Dendritic cell treated with granulocyte-macrophage colony-stimulating factor and Interleukin-4, amounts not matched to agents 40 ng/mL and 50 ng/mL, for 4 days (primary cell): ENCODE results near the gene HS3ST3B1.

ENCODE experiments used
- H3K27ac Mint-ChIP-seq: one replicate; pipeline ENCODE4 v1.8.0; 2022; ENCODE audit warnings: mild to moderate bottlenecking, mixed read lengths
- H3K27me3 Mint-ChIP-seq: one replicate; pipeline ENCODE4 v1.8.0; 2022; ENCODE audit warnings: mild to moderate bottlenecking, mixed read lengths
- H3K36me3 Mint-ChIP-seq: one replicate; pipeline ENCODE4 v1.8.0; 2022; ENCODE audit warnings: low read depth, mixed read lengths
- H3K4me1 Mint-ChIP-seq: one replicate; pipeline ENCODE4 v1.8.0; 2022; ENCODE audit warnings: low read depth, mixed read lengths
- H3K4me3 Mint-ChIP-seq: one replicate; pipeline ENCODE4 v1.8.0; 2022; ENCODE audit warnings: mild to moderate bottlenecking, moderate library complexity, mixed read lengths
- H3K9me3 Mint-ChIP-seq: one replicate; pipeline ENCODE4 v1.8.0; 2022; ENCODE audit warnings: mixed read lengths
- intact Hi-C: fragments of 100-400 bp; cut with micrococcal nuclease; formaldehyde crosslinking; loops from one replicate; pipeline ENCODE4 v1.15.0; 2022

Gene HS3ST3B1

GRCh38 chr17:14300575-14301278, at the start of gene HS3ST3B1:
TSS of gene HS3ST3B1 (plus strand) at chr17:14301081. CDS start at chr17:14301519, 438 bp downstream.
- Mint-ChIP-seq H3K9me3 (no peaks in the 10 kb centered on the region), H3K4me3 (peak within 1 kb of the TSS; percentile 85), H3K27me3 (peaks cover 64% of the 10 kb centered on the region), H3K36me3 (peaks cover 7% of the 10 kb centered on the region), H3K27ac (peak within 1 kb of the TSS; percentile 77), H3K4me1 (peaks cover 62% of the 10 kb centered on the region)
- intact Hi-C loops, result loop anchor here (2.0 to 10.0 kb wide), 7 partner anchors 52 to 444 kb away; partner anchors contain the start of gene COX10

GRCh38 chr17:14261406-14261805, 39.5 kb upstream of the HS3ST3B1 start:
- no peaks in the 10 kb centered on the region for H3K27me3 Mint-ChIP-seq
- no peak overlapping the region for H3K4me3 Mint-ChIP-seq
- H3K36me3 Mint-ChIP-seq, result no peaks in the 10 kb centered on the region
- H3K4me1 Mint-ChIP-seq, result no peaks in the 10 kb centered on the region
- intact Hi-C loops, result no loop called here
- no peaks in the 10 kb centered on the region for H3K9me3 Mint-ChIP-seq
- no peak overlapping the region for H3K27ac Mint-ChIP-seq

- H3K4me3 Mint-ChIP-seq, result no peak overlapping the region
- H3K27ac Mint-ChIP-seq, result no peak overlapping the region
- H3K27me3 Mint-ChIP-seq, result peaks cover 3% of the 10 kb centered on the region
- no peaks in the 10 kb centered on the region for H3K4me1 Mint-ChIP-seq
- no peaks in the 10 kb centered on the region for H3K9me3 Mint-ChIP-seq
- intact Hi-C loops, result no loop called here
- H3K36me3 Mint-ChIP-seq, result no peaks in the 10 kb centered on the region
Observed at GRCh38 chr17:14268264-14268663, 32.6 kb upstream of the HS3ST3B1 start.

GRCh38 chr17:14269473-14269872, 31.4 kb upstream of the HS3ST3B1 start:
- H3K27ac Mint-ChIP-seq, result no peak overlapping the region
- peaks cover 3% of the 10 kb centered on the region for H3K27me3 Mint-ChIP-seq
- H3K36me3 Mint-ChIP-seq, result no peaks in the 10 kb centered on the region
- no peak overlapping the region for H3K4me3 Mint-ChIP-seq
- intact Hi-C loops, result no loop called here
- no peaks in the 10 kb centered on the region for H3K4me1 Mint-ChIP-seq
- no peaks in the 10 kb centered on the region for H3K9me3 Mint-ChIP-seq

GRCh38 chr17:14270508-14270907, 30.4 kb upstream of the HS3ST3B1 start:
- no peak overlapping the region for H3K27ac Mint-ChIP-seq
- intact Hi-C loops, result no loop called here
- no peaks in the 10 kb centered on the region for H3K4me1 Mint-ChIP-seq
- no peaks in the 10 kb centered on the region for H3K36me3 Mint-ChIP-seq
- H3K9me3 Mint-ChIP-seq, result no peaks in the 10 kb centered on the region
- no peak overlapping the region for H3K4me3 Mint-ChIP-seq
- H3K27me3 Mint-ChIP-seq, result peaks cover 3% of the 10 kb centered on the region

GRCh38 chr17:14276535-14277250, 24.2 kb upstream of the HS3ST3B1 start:
- intact Hi-C loops, result no loop called here
- H3K36me3 Mint-ChIP-seq, result no peaks in the 10 kb centered on the region
- no peaks in the 10 kb centered on the region for H3K9me3 Mint-ChIP-seq

GRCh38 chr17:14281530-14281929, 19.4 kb upstream of the HS3ST3B1 start:
- intact Hi-C loops, result no loop called here
- Mint-ChIP-seq H3K4me3 (no peak overlapping the region), H3K36me3 (no peaks in the 10 kb centered on the region), H3K27ac (no peak overlapping the region), H3K9me3 (no peaks in the 10 kb centered on the region), H3K4me1 (no peaks in the 10 kb centered on the region), H3K27me3 (peaks cover 2% of the 10 kb centered on the region)

More at GRCh38 chr17:14276535-14277250, 24.2 kb upstream of the HS3ST3B1 start:
- H3K27me3 Mint-ChIP-seq, result no peaks in the 10 kb centered on the region
- no peaks in the 10 kb centered on the region for H3K4me1 Mint-ChIP-seq
- H3K27ac Mint-ChIP-seq, result no peak overlapping the region
- no peak overlapping the region for H3K4me3 Mint-ChIP-seq

- intact Hi-C loops, result no loop called here
Observed at GRCh38 chr17:14282726-14283125, 18.2 kb upstream of the HS3ST3B1 start.

GRCh38 chr17:14289162-14289561, 11.7 kb upstream of the HS3ST3B1 start:
- H3K4me3 Mint-ChIP-seq, result no peak overlapping the region
- H3K27ac Mint-ChIP-seq, result no peak overlapping the region
- no peaks in the 10 kb centered on the region for H3K9me3 Mint-ChIP-seq
- no peaks in the 10 kb centered on the region for H3K36me3 Mint-ChIP-seq
- intact Hi-C loops, result no loop called here
- no peaks in the 10 kb centered on the region for H3K4me1 Mint-ChIP-seq
- peaks cover 14% of the 10 kb centered on the region for H3K27me3 Mint-ChIP-seq

More at GRCh38 chr17:14282726-14283125, 18.2 kb upstream of the HS3ST3B1 start:
- H3K4me1 Mint-ChIP-seq, result no peaks in the 10 kb centered on the region
- H3K9me3 Mint-ChIP-seq, result no peaks in the 10 kb centered on the region
- peaks cover 2% of the 10 kb centered on the region for H3K27me3 Mint-ChIP-seq
- H3K36me3 Mint-ChIP-seq, result no peaks in the 10 kb centered on the region
- H3K27ac Mint-ChIP-seq, result no peak overlapping the region
- H3K4me3 Mint-ChIP-seq, result no peak overlapping the region

- Mint-ChIP-seq H3K36me3 (no peaks in the 10 kb centered on the region), H3K4me3 (no peak overlapping the region), H3K9me3 (no peaks in the 10 kb centered on the region), H3K27ac (no peak overlapping the region), H3K27me3 (peaks cover 65% of the 10 kb centered on the region), H3K4me1 (peaks cover 22% of the 10 kb centered on the region)
- intact Hi-C loops, result loop anchor here (5.0 to 10.0 kb wide), 2 partner anchors 520 to 632 kb away; no protein-coding TSS in a partner anchor
Observed at GRCh38 chr17:14294876-14295275, 6.0 kb upstream of the HS3ST3B1 start.

- Mint-ChIP-seq H3K4me1 (peaks cover 30% of the 10 kb centered on the region), H3K27me3 (peaks cover 69% of the 10 kb centered on the region), H3K4me3 (no peak overlapping the region), H3K9me3 (no peaks in the 10 kb centered on the region), H3K27ac (no peak overlapping the region), H3K36me3 (no peaks in the 10 kb centered on the region)
- intact Hi-C loops, result loop anchor here (5.0 to 10.0 kb wide), 2 partner anchors 519 to 632 kb away; no protein-coding TSS in a partner anchor
Observed at GRCh38 chr17:14295676-14296075, 5.2 kb upstream of the HS3ST3B1 start.

GRCh38 chr17:14296166-14296910, 4.5 kb upstream of the HS3ST3B1 start:
- no peaks in the 10 kb centered on the region for H3K36me3 Mint-ChIP-seq
- H3K9me3 Mint-ChIP-seq, result no peaks in the 10 kb centered on the region
- intact Hi-C loops, result loop anchor here (5.0 to 10.0 kb wide), 2 partner anchors 518 to 631 kb away; no protein-coding TSS in a partner anchor
- H3K4me1 Mint-ChIP-seq, result peaks cover 30% of the 10 kb centered on the region
- H3K4me3 Mint-ChIP-seq, result no peak overlapping the region
- peaks cover 69% of the 10 kb centered on the region for H3K27me3 Mint-ChIP-seq
- no peak overlapping the region for H3K27ac Mint-ChIP-seq

- no peak overlapping the region for H3K27ac Mint-ChIP-seq
- peaks cover 72% of the 10 kb centered on the region for H3K27me3 Mint-ChIP-seq
- peaks cover 37% of the 10 kb centered on the region for H3K4me1 Mint-ChIP-seq
- H3K36me3 Mint-ChIP-seq, result peaks cover 7% of the 10 kb centered on the region
- peak overlapping the region; percentile 71 for H3K4me3 Mint-ChIP-seq
- intact Hi-C loops, result loop anchor here (5.0 to 10.0 kb wide), 2 partner anchors 517 to 630 kb away; no protein-coding TSS in a partner anchor
- H3K9me3 Mint-ChIP-seq, result no peaks in the 10 kb centered on the region
Observed at GRCh38 chr17:14297161-14297851, 3.6 kb upstream of the HS3ST3B1 start.
